Measurements from ENCODE around the gene MGAT5. TPM values are rescaled to one million over a fixed set of nuclear protein-coding genes. Genes with fewer than 3 reads are reported as not detected.

The MGAT5 gene
- total RNA-seq, 2 experiments from 2014 or later = 44.5 to 44.9 TPM

- peaks cover 22% of the 10 kb centered on the region for H3K27me3 Mint-ChIP-seq
- H3K27ac Mint-ChIP-seq = peak overlapping the region; percentile 58
- H3K9me3 Mint-ChIP-seq = no peaks in the 10 kb centered on the region
- H3K4me3 Mint-ChIP-seq = no peak overlapping the region
- ChIA-PET POLR2A (interaction anchor here (1.3 kb wide), 1 partner anchor 9 kb away, joined by 4 read pairs; no protein-coding TSS in a partner anchor), CTCF (no interaction called here)
- DNase-seq = peak; percentile 76
- H3K4me1 Mint-ChIP-seq = peaks cover 61% of the 10 kb centered on the region
- H3K36me3 Mint-ChIP-seq (ENCODE audit: low read depth) = peaks cover 15% of the 10 kb centered on the region
Observed at GRCh38 chr2:134258684-134259388, 5.0 kb downstream of the MGAT5 start.

GRCh38 chr2:134259571-134259970 lies 5.7 kb downstream of the MGAT5 start:
- no peak overlapping the region for H3K27ac Mint-ChIP-seq
- peaks cover 19% of the 10 kb centered on the region for H3K27me3 Mint-ChIP-seq
- DNase-seq = no peak
- peaks cover 9% of the 10 kb centered on the region for H3K36me3 Mint-ChIP-seq (ENCODE audit: low read depth)
- ChIA-PET CTCF (no interaction called here), POLR2A (interaction anchor here (1.3 kb wide), 1 partner anchor 9 kb away, joined by 4 read pairs; no protein-coding TSS in a partner anchor)
- H3K4me3 Mint-ChIP-seq = no peak overlapping the region
- H3K4me1 Mint-ChIP-seq = peaks cover 57% of the 10 kb centered on the region
- H3K9me3 Mint-ChIP-seq = no peaks in the 10 kb centered on the region

- H3K27me3 Mint-ChIP-seq = peaks cover 16% of the 10 kb centered on the region
- H3K36me3 Mint-ChIP-seq (ENCODE audit: low read depth) = peaks cover 4% of the 10 kb centered on the region
- H3K4me3 Mint-ChIP-seq = no peak overlapping the region
- CTCF ChIA-PET = interaction anchor here (0.7 kb wide), 1 partner anchor 402 kb away, joined by 3 read pairs; no protein-coding TSS in a partner anchor
- DNase-seq = no peak
- POLR2A ChIA-PET = interaction anchor here (1.3 kb wide), 1 partner anchor 10 kb away, joined by 4 read pairs; no protein-coding TSS in a partner anchor
- H3K4me1 Mint-ChIP-seq = peaks cover 57% of the 10 kb centered on the region
- no peaks in the 10 kb centered on the region for H3K9me3 Mint-ChIP-seq
- no peak overlapping the region for H3K27ac Mint-ChIP-seq
Observed at GRCh38 chr2:134259994-134260393, 6.1 kb downstream of the MGAT5 start.

- Mint-ChIP-seq H3K36me3 (ENCODE audit: low read depth) (no peaks in the 10 kb centered on the region), H3K9me3 (no peaks in the 10 kb centered on the region), H3K27ac (no peak overlapping the region), H3K4me1 (peaks cover 54% of the 10 kb centered on the region), H3K4me3 (no peak overlapping the region), H3K27me3 (peaks cover 12% of the 10 kb centered on the region)
- DNase-seq = no peak
- ChIA-PET CTCF (interaction anchor here (0.7 kb wide), 1 partner anchor 403 kb away, joined by 3 read pairs; no protein-coding TSS in a partner anchor), POLR2A (no interaction called here)
Observed at GRCh38 chr2:134260713-134261112, 6.8 kb downstream of the MGAT5 start.

GRCh38 chr2:134261398-134262131 lies 7.7 kb downstream of the MGAT5 start:
- CTCF ChIA-PET = interaction anchor here (0.8 to 1.3 kb wide), 4 partner anchors 21 to 150 kb away, joined by 3 read pairs; no protein-coding TSS in a partner anchor

GRCh38 chr2:134262684-134263083 lies 8.8 kb downstream of the MGAT5 start:
- Mint-ChIP-seq H3K9me3 (no peaks in the 10 kb centered on the region), H3K4me1 (peaks cover 41% of the 10 kb centered on the region), H3K4me3 (no peak overlapping the region), H3K36me3 (ENCODE audit: low read depth) (peaks cover 6% of the 10 kb centered on the region), H3K27me3 (peaks cover 11% of the 10 kb centered on the region), H3K27ac (no peak overlapping the region)
- POLR2A ChIA-PET = interaction anchor here (0.7 kb wide), 1 partner anchor 21 kb away, joined by 3 read pairs; no protein-coding TSS in a partner anchor
- DNase-seq = no peak
- CTCF ChIA-PET = interaction anchor here (0.7 to 1.3 kb wide), 3 partner anchors 17 to 116 kb away, joined by 3 read pairs; no protein-coding TSS in a partner anchor

More at GRCh38 chr2:134261398-134262131, 7.7 kb downstream of the MGAT5 start:
- Mint-ChIP-seq H3K4me1 (peaks cover 52% of the 10 kb centered on the region), H3K27me3 (peaks cover 12% of the 10 kb centered on the region), H3K36me3 (ENCODE audit: low read depth) (peaks cover 2% of the 10 kb centered on the region), H3K9me3 (no peaks in the 10 kb centered on the region), H3K27ac (no peak overlapping the region), H3K4me3 (no peak overlapping the region)
- no peak for DNase-seq
- POLR2A ChIA-PET = interaction anchor here (1.0 kb wide), 2 partner anchors 8 to 13 kb away, joined by 3 to 4 read pairs; no protein-coding TSS in a partner anchor

- CTCF ChIA-PET = no interaction called here
- POLR2A ChIA-PET = interaction anchor here (1.0 kb wide), 1 partner anchor 59 kb away, joined by 3 read pairs; no protein-coding TSS in a partner anchor
- Mint-ChIP-seq H3K9me3 (no peaks in the 10 kb centered on the region), H3K4me1 (no peaks in the 10 kb centered on the region), H3K27ac (no peak overlapping the region), H3K27me3 (peaks cover 2% of the 10 kb centered on the region), H3K4me3 (no peak overlapping the region), H3K36me3 (ENCODE audit: low read depth) (peaks cover 19% of the 10 kb centered on the region)
- no peak for DNase-seq
Observed at GRCh38 chr2:134268265-134268664, 14.4 kb downstream of the MGAT5 start.

GRCh38 chr2:134269230-134269629 lies 15.4 kb downstream of the MGAT5 start:
- Mint-ChIP-seq H3K4me1 (no peaks in the 10 kb centered on the region), H3K4me3 (no peak overlapping the region), H3K36me3 (ENCODE audit: low read depth) (peaks cover 23% of the 10 kb centered on the region), H3K27ac (no peak overlapping the region), H3K27me3 (peaks cover 2% of the 10 kb centered on the region), H3K9me3 (no peaks in the 10 kb centered on the region)
- ChIA-PET POLR2A (interaction anchor here (1.0 kb wide), 1 partner anchor 58 kb away, joined by 3 read pairs; no protein-coding TSS in a partner anchor), CTCF (no interaction called here)
- DNase-seq = no peak

- Mint-ChIP-seq H3K4me3 (no peak overlapping the region), H3K36me3 (ENCODE audit: low read depth) (peaks cover 24% of the 10 kb centered on the region), H3K27me3 (peaks cover 2% of the 10 kb centered on the region), H3K9me3 (no peaks in the 10 kb centered on the region), H3K27ac (no peak overlapping the region), H3K4me1 (peaks cover 3% of the 10 kb centered on the region)
- DNase-seq = no peak
- ChIA-PET CTCF (no interaction called here), POLR2A (no interaction called here)
Observed at GRCh38 chr2:134269972-134270735, 16.3 kb downstream of the MGAT5 start.

GRCh38 chr2:134271758-134272157 lies 17.9 kb downstream of the MGAT5 start:
- peaks cover 24% of the 10 kb centered on the region for H3K36me3 Mint-ChIP-seq (ENCODE audit: low read depth)
- DNase-seq = no peak
- H3K27ac Mint-ChIP-seq = no peak overlapping the region
- CTCF ChIA-PET = no interaction called here
- no peaks in the 10 kb centered on the region for H3K9me3 Mint-ChIP-seq
- no peak overlapping the region for H3K4me3 Mint-ChIP-seq
- POLR2A ChIA-PET = interaction anchor here (1.0 kb wide), 1 partner anchor 11 kb away, joined by 3 read pairs; no protein-coding TSS in a partner anchor
- H3K27me3 Mint-ChIP-seq = peaks cover 2% of the 10 kb centered on the region
- H3K4me1 Mint-ChIP-seq = peaks cover 5% of the 10 kb centered on the region

- no peak for DNase-seq
- H3K4me3 Mint-ChIP-seq = no peak overlapping the region
- peaks cover 24% of the 10 kb centered on the region for H3K36me3 Mint-ChIP-seq (ENCODE audit: low read depth)
- peaks cover 2% of the 10 kb centered on the region for H3K27me3 Mint-ChIP-seq
- ChIA-PET CTCF (no interaction called here), POLR2A (interaction anchor here (1.0 kb wide), 1 partner anchor 10 kb away, joined by 5 read pairs; no protein-coding TSS in a partner anchor)
- H3K4me1 Mint-ChIP-seq = peaks cover 5% of the 10 kb centered on the region
- H3K27ac Mint-ChIP-seq = no peak overlapping the region
- H3K9me3 Mint-ChIP-seq = no peaks in the 10 kb centered on the region
Observed at GRCh38 chr2:134272806-134273205, 18.9 kb downstream of the MGAT5 start.

- H3K27ac Mint-ChIP-seq = no peak overlapping the region
- DNase-seq = no peak
- no peaks in the 10 kb centered on the region for H3K27me3 Mint-ChIP-seq
- peaks cover 5% of the 10 kb centered on the region for H3K4me1 Mint-ChIP-seq
- H3K9me3 Mint-ChIP-seq = no peaks in the 10 kb centered on the region
- POLR2A ChIA-PET = interaction anchor here (1.0 kb wide), 1 partner anchor 9 kb away, joined by 5 read pairs; no protein-coding TSS in a partner anchor
- peaks cover 24% of the 10 kb centered on the region for H3K36me3 Mint-ChIP-seq (ENCODE audit: low read depth)
- no peak overlapping the region for H3K4me3 Mint-ChIP-seq
- CTCF ChIA-PET = interaction anchor here (1.0 kb wide), 1 partner anchor 28 kb away, joined by 4 read pairs; no protein-coding TSS in a partner anchor
Observed at GRCh38 chr2:134273256-134273983, 19.5 kb downstream of the MGAT5 start.

All from activated CD4-positive, alpha-beta memory T cell treated with anti-CD3 and anti-CD28 coated beads, Interleukin-2, amount 10 ng/mL, durations not matched to agents 7 days and 5 days (primary cell).